ELF-1 (cell line): ENCODE measurements around the gene CTNND1.
"Not testable (repeated sequence)": the region's sequence is repeated elsewhere in the genome, so short reads cannot be mapped to it uniquely, and the experiment has no call there.

Experiments used
- DNase-seq: peaks from one replicate; pipeline ENCODE4 v3.0.0-alpha.2; 2016; ENCODE audit warnings: low read depth, low spot score

CTNND1 gene

GRCh38 chr11:57761301-57762234 lies at the start of gene CTNND1:
CTNND1 (plus strand) TSS chr11:57761802; CDS start chr11:57791479, 29,677 bp downstream.
- peak; percentile 96 for DNase-seq

GRCh38 chr11:57712256-57713150 lies 49.1 kb upstream of the CTNND1 start, which contains the start of gene TMX2:
TMX2 (plus strand) TSS chr11:57712593; CDS start chr11:57712619, 26 bp downstream.
- peak; percentile 97 for DNase-seq

- DNase-seq: no peak
Measured at GRCh38 chr11:57713835-57714234, 47.8 kb upstream of the CTNND1 start.

- not testable (repeated sequence) for DNase-seq
Measured at GRCh38 chr11:57716726-57717125, 44.9 kb upstream of the CTNND1 start.

GRCh38 chr11:57727185-57727584 lies 34.4 kb upstream of the CTNND1 start:
- no peak for DNase-seq

- DNase-seq: peak; percentile 34
Measured at GRCh38 chr11:57728829-57729228, 32.8 kb upstream of the CTNND1 start.

- no peak for DNase-seq
Measured at GRCh38 chr11:57729479-57729878, 32.1 kb upstream of the CTNND1 start.

- DNase-seq: no peak
Measured at GRCh38 chr11:57732661-57733060, 28.9 kb upstream of the CTNND1 start.

- peak; percentile 43 for DNase-seq
Measured at GRCh38 chr11:57735619-57736298, 25.8 kb upstream of the CTNND1 start.

- peak; percentile 99 for DNase-seq
Measured at GRCh38 chr11:57741132-57742086, 20.2 kb upstream of the CTNND1 start, which contains the start of gene SELENOH. SELENOH (plus strand) TSS chr11:57741491; CDS start chr11:57741596, 105 bp downstream.

- DNase-seq: no peak
Measured at GRCh38 chr11:57742087-57742452, 19.5 kb upstream of the CTNND1 start.

GRCh38 chr11:57744357-57744756 lies 17.2 kb upstream of the CTNND1 start:
- no peak for DNase-seq

GRCh38 chr11:57745206-57745605 lies 16.4 kb upstream of the CTNND1 start:
- DNase-seq: no peak

GRCh38 chr11:57746920-57747319 lies 14.7 kb upstream of the CTNND1 start:
- no peak for DNase-seq

- DNase-seq: no peak
Measured at GRCh38 chr11:57751176-57751575, 10.4 kb upstream of the CTNND1 start.

- DNase-seq: peak; percentile 50
Measured at GRCh38 chr11:57751676-57752253, 9.8 kb upstream of the CTNND1 start, which contains the start of gene BTBD18. BTBD18 (minus strand) TSS chr11:57751819; CDS start chr11:57751188, 631 bp downstream.

GRCh38 chr11:57752954-57753353 lies 8.6 kb upstream of the CTNND1 start:
- DNase-seq: peak; percentile 55

- no peak for DNase-seq
Measured at GRCh38 chr11:57758174-57758573, 3.4 kb upstream of the CTNND1 start.

GRCh38 chr11:57762235-57762861 lies 746 bp downstream of the CTNND1 start:
- DNase-seq: no peak
